GM19240 (cell line): ENCODE results near the gene GRK5.

ENCODE experiments used
- DNase-seq: peaks from one replicate; pipeline ENCODE4 v3.0.0; 2011; ENCODE audit warnings: low spot score; ENCODE audit not compliant: insufficient read length

GRK5 gene

DNA sequence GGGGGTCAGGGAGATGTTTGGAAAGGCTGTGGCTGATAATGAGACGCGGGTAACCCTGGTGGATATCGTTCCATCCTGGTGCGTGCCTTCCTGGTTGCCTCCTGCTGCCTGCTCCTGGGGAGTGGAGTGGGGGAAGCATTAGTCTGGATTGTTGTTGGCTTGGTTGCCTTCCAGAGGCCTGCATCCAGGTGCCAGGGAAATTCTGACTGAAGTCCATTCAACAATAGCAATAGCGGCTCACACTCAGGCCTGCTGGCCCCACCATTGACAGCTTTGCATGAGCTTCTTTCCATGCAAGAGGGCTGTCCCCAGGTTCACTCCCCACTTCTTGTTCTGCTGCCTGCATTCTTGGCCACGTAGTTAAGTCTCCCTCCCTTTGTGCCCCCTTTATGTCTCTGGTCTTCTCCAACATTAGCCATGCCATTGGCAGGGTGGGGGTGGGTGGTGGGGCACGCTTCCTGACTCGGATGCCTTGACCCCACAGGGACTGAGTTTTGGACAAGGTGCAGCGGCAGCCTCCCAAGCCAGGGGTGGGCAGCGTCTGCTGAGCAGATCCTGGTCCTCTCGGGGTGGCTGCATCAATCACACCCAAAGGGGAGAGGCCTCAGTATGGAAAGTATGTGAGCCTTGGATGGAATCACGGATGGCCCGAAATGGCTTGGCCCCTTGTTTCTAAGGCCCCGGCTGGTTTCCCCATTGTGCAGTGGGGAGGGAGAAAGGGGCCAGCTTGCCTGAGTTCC lies 150.2 kb downstream of the GRK5 start:
- DNase-seq: no peak

DNA sequence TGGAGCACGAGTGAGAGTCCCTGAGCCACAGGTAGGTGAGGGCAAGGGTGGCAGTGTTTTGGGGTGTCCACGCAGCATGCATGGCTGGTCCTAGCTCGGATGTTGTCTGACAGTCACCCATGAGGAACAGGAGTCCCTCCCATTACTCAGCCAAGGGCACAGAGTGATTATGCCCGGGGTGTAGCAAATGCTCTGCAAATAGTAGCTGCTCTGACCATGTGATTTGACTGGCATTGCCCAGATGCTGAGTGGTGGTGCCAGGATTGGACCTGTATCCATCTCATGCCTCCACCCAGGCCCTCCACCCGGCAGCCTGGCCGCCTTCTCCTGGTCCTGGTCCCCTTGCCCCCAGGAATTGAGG lies 150.8 kb downstream of the GRK5 start:
- no peak for DNase-seq

DNA sequence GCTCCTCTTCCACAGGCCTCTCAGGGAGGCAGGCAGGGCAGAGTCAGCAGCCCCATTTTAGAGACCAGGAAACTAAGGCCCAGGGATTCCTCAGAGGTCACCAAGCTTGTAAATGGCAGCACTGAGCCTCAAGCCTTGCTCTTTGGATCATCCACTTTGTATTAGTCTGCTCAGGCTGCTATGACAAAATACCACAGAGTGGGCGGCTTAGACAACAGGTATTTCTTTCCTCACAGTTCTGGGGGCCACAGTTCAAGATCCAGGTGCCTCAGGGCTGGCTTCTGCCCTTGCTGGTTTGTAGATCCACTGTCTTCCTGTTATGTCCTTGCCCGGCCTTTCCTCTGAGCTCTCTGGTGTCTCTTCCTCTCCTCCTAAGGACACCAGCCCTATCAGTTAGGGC lies 151.2 kb downstream of the GRK5 start:
- no peak for DNase-seq

DNA sequence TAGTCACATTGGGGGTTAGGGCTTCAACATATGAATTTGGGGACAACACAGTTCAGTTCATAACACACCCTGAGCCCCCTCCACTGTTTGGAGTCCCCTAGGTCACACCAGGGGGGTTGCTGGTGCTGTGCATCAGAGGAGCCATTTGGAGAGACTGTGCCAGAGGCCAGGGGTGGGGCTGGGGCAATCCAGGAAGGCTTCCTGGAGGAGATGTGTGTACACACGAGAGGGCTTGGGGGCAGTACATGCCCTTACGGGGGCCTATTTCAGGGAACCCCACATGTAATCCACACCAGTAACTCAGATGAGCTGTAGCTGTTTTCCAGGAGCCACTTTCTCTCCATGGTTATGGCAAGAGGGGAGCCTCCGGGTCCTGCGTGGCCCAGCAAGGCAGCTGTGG lies 151.7 kb downstream of the GRK5 start:
- DNase-seq: no peak

DNA sequence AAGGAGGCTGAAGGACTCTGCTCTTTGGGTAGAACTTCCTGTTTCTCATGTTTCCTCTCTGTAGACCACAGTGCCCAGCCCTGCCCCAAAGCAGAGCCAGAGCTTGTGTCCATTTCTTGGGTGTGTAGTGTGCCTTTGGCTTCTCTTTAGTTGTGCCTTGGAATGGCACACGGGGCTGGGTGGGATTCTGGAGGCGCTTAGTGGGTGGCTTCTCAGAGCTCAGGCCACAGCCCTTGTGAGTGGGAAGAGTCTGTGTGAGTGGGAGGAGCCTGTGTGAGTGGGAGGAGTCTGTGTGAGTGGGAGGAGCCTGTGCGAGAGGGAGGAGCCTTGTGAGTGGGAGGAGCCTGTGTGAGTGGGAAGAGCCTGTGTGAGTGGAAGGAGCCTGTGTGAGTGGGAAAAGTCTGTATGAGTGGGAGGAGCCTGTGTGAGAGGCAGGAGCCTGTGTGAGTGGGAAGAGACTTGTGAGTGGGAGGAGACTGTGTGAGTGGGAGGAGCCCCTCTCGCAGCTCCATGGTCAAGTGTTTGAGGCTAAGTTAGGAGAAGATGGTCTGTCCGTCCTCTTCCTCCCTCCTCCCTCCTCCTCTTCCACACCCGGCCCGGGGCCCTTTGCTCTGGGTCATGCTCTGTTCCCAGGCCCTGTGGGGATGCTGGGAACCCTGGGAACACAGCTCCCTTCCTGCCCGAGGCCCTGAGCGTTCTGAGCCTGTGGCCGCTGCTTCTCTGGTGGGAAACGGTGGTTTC lies 153.0 kb downstream of the GRK5 start:
- no peak for DNase-seq

DNA sequence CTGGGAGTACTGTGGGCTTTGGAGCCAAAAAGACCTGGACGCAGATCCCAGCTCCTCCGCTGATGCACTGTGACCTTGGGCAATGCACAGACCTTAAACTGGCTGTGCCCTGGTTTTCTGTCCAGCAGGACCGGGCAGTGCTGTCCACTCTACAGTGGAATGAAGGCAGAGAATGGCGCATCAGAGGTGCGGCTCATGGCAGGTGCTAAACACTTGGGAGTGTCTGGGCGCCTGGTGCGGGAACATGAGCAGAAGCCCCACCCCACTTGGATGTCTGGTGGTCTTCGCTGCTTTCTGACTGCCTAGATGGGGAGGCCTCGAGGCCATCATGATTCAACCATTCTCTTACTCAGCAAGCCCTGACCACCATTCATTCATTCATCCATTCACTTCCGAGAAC lies 153.7 kb downstream of the GRK5 start:
- DNase-seq: no peak

DNA sequence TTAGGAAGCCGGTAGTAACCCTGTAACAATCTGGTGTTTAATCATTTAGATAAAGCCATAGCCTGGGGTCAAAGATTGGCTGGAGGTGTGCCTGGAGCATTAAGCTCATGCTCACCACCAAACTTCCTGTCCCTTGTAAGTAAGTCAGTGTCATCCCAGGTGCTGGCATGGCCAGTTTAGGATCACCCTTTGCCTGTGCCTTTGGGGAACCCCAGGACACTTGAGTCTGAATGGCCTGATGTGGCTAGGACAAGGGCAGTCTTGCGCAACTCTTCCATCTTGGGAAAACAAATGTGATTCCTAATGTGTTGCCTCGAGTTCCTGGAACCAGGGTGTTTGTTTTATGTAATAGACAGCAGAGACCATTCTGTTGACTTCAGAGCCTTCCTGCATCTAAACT lies 154.8 kb downstream of the GRK5 start:
- no peak for DNase-seq

DNA sequence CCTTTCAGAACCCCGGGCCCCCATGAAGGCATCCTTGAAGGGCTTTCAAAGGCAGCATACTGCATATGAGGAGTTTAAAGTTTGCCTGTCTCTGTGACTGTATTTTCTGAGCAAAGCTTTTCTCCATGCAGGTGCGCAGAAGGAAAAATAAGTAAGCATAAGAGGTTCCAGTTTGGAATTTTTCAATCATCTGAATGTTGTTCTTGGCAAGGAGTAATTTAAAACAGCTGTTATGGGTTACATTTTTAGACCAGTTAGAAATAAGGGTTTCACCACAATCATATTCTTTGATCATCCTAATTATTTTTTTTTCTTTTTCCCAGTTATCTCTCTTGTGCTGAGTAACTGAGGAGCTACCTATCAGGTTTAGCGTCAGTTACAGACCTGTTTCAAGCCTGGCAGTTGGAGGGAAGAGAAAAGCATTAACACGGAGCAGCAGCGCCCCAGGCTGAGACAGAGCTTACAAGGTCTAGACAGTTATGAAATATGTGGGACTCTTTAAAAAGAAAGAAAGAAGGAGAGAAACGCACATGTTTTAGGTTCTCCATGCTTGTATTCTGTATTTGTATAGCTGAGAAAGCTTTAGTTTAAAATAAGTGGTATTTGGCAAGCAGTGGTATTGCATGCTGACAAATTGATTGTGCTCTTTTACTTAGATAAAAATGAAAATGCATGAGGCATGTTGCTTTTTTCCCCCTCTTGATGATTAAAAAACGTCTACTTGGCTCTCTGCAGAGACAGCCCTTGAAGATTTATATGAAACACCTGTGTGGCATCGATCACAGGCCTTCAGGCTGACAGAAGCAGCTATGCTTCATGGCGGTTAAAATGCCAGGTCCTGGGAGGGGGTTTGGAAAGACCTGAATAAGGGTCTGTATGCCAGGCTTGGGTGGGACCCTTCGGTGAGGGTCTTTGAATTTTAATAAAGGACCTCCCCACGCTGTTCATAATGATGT lies 157.6 kb downstream of the GRK5 start:
- no peak for DNase-seq

DNA sequence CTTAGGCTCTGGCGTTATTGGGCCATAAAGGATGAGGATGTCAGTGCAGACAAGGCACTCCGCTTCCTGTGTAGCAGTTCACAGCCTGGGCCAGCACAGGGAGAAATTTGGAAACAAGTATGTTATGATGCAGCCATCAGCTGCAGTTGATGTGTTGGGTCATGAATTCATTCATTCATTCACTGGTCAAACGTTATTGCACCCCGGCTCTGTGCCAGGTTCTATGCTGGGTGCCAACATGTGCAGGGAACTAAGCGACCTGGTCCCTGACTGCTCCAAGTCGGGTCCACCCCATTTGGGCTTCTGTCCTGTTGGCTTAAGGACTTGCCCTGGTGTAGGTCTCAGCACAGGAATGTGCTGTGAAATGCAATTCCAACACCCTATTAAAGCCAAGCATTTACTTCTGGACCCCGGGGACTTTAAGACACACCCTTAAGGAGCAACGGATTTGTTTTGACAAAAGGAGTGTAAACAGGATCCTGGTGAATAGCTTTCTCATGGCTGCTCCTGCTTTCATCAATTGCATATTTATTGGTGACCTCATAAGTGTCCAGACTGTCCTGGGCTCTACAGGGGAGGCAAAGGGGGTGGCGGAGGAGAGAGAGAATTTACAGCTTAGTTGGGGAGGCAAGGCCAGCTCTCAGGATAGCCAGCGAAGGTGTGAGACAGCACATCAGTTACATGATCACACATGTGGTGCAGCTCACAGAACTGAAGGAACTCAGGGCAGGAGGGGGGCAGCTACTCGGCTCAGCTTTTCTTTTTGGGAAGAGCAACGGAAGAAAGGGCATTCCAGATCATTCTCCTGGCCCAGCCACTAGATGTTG lies 158.6 kb downstream of the GRK5 start:
- DNase-seq: no peak

DNA sequence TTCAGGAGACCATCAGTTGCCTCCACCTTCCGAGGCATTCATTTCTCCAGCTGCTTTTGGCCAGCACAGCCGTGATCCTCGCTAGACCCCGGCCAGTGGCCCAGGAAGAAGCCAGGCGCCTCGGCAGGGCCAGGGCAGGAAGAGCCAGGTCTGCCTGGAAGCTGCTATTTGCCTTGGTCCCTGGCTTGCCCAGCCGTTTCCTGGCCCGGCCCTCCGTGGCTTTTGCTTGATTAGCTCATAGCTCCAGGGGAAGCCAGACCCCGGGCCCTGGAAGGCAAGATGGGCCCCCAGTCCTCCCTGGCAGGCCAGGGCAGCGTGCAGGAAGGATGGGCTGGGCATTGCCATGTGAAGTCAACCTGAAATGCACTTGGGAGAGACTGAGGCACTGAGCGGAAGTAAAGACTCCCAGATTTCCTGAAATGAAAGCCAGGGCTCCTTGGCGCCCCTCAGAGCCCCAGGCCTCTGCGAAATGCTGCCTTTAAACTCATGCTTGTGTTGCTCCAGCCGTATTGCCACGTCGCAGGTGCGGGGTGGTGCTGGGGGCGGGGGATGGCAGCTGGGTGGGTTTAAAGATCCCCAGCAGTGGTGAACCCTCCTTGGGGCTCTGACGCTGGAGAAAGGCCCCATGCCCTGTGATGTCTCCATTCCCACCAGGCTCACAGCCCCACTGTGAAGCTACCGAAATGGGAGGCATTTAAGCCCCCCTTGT lies 160.6 kb downstream of the GRK5 start:
- DNase-seq: no peak

DNA sequence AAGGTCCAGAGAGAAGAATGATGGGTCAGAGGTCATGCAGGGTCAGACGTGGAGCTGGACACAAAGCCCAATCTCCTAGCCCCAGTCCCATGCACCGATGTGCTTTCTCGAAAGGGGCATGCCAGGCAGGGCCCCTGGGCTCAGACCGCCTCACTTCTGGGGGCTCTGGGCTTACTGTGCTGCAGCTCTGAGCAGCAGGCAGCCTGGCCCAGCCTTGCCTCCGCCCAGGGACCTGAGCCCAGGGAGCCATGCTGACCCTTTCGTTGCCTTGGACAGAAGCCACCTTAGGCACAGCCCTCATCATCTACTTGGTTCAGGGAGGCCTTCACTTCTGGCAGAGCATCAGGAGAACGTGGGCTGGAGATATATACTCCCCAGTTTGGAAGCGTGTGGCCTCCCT lies 161.2 kb downstream of the GRK5 start:
- no peak for DNase-seq

DNA sequence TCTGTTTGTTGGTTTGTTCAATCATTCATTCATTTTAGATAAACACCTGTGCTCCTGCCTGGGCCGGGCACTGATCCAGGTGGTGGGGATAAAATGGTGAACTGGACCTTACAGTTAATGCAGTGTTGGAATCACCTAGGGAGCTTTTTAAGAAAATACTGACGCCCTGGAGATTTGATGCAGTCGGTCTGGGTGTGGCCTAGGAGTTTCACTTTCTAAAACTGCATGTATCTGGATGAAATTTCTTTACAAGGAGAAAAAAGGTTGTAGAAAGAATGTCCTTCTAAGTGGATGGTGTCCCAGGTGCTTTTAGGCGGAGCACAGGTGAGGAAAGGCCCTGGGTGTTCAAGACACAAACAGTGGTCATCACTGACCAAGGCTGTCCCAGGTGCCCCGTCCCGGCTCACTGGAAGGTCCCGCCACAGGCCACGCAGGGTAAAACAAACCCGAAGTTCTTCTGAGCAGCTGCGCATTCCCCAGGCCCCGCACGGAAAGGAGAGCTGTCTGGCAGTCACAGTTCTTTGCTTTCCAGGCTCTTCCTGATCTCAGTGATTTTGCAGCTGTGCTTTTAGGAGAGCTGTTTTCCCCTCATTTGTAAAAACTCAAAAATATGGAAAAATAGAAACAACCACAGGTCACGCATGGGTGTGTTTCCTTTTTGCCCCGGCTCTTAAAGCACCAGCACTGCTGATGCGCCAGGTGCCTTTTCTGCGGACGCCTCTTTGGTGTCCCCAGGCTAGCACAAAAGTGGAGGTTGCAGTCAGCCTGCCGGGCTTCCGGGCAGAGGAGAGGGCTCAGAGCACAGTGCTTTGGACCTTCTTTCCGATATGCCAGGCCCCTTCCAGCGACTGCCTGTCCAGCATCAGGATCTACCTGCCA lies 161.9 kb downstream of the GRK5 start:
- DNase-seq: peak; percentile 50

DNA sequence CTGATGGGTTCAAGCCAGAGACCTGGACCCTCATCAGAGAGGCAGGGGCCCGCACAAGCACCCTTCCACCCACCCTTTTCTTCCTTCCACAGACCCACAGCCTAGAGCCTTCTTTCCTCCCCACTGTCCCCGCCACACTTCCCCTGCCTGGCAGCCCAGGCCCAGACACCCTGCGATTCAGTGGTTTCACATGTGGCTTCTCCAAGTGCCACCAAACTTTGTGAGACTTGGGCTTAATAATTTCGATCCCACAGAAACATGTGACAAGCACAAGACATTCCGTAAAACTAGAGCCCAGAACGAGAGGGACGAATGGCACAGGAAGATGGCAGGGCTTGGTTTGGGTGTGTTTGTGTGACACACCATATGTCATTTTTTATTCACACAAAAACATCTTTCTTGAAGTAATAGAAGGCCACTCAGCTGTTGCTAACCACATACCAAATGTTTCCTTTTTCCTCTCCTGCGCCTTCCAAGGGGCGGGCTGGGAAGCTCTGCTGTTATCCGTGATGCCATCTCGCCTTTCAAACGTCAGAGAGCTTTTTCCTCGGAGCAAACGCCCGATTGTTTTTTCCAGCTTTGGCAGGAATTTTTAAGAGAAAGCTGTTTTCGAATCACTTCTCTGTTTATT lies 162.9 kb downstream of the GRK5 start:
- no peak for DNase-seq

DNA sequence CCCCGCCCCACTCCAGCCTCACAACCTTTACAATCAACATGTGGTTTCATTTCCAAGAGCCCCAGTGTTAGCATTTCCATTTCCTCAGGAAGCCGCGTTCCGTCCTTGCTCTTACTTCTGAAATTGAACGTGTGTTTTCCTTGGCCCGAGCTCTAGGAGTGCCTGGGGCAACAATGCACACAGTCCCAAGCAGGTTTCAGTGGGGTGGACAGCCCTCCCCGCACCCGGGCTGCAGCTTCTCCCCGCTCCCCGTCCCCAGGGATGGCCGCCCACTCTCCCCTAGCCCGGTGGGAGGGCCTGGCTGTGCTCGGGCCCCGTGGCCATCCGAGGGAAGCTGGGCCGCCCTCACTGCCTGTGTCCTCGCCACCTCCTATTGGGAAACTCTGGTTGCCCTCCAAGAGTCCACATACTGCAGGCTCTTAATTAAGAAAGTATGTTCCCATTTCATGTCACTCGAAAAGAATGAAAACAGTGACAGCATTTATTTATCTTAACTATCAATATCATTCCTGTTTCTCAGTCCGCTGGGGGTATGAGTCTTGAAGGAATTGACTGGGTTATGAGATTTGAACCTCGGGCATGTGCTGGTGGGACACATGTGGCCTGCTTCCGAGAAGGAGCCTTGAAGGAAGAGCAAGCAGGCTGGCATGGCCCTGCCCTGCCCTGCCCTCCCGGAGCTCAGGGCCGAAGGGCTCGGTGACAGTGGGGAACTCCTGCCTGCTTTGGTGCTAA lies 163.8 kb downstream of the GRK5 start:
- no peak for DNase-seq

DNA sequence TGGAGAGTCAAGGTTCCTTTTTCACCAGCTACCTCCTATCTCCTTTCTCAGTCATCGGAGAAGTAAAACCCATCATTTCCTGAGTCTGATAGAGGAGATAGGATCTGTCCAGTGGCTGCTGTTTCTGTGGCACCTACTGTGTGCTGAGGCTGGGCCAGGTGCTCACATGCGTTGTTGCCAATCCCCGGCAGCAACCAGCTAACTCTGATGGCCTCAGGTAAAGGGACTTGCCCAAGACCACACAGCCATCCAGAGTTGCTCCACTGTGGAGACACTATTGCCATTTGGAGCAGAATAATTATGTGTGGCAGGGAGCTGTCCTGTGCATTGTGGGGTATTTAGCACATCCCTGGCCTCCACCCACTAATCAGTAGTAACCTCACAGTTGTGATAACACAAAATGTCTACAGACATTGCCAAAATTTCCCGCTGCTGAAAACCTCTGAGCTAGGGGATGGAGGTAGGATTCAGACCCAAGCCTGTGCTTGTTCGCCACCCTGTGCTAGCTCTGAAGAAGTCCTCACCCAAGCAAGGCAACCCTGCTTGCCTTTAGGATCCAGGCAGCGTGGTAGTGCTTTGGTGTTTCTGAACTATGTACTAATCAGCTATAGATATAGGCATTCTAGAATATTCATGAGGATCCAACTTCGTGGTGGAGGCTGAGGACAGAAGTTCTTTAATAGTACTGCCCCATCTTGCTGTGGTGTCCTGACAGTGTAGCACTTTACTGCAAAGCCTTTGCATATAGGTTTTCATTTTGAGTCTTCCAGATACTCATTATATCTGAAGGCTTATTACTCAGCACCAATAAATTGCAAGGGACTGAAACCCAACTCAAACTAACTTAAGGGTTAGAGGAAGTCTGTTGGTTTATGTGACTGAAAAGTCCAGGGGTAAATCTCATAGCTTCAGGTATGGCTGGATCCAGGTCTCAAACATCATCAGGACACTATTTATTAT lies 164.6 kb downstream of the GRK5 start:
- no peak for DNase-seq

DNA sequence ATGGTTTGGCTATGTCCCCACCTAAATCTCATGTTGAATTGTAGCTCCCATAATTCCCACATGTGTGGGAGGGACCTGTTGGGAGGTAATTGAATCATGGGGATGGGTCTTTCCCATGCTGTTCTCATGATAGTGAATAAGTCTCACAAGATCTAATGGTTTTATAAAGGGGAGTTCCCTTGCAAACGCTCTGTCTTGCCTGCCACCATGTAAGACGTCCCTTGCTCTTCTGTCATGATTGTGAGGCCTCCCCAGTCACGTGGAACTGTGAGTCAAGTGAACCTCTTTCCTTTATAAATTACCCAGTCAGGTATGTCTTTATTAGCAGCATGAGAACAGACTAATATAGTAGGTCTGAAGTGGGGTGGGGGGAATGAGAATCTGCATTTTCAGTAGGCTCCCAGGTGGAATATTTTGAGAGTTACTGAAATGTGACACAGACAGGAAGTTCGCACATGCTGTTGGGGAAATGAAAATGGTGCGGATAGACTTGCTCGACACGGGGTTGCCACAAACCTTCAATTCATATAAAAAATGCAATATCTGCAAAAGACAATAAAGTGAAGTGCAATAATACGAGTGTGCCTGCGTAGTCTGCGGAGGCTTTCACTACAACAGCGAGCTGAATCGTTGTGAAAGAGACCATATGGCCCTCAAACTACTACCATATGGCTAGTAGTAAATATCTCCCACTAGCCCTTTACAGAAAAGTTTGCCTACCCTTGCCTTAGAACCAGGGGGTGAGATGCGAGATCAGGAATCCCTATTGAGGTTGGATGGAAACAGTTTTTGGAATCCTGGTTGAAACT lies 166.1 kb downstream of the GRK5 start:
- no peak for DNase-seq
